22Rv1 (cell line): ENCODE measurements around the gene SEMA6B.

Experiments
- H3K27ac ChIP-seq: fragments of 450-650 bp; 2 replicates; pipeline ENCODE4 v1.5.1; 2017
- CTCF ChIP-seq: fragments of 450-650 bp; IDR thresholded peaks from 2 replicates; pipeline ENCODE4 v1.5.1; 2017; ENCODE audit warnings: mild to moderate bottlenecking
- ZFX ChIP-seq: fragments of 450-650 bp; IDR thresholded peaks from 2 replicates; pipeline ENCODE4 v1.6.1; 2017; ENCODE audit warnings: antibody characterized with exemption, borderline replicate concordance

SEMA6B gene

GRCh38 chr19:4586691-4587090, 27.2 kb upstream of the SEMA6B start:
- no peak overlapping the region for H3K27ac ChIP-seq
- TF ChIP-seq ZFX (no peak), CTCF (no peak)

- H3K27ac ChIP-seq = no peak overlapping the region
- TF ChIP-seq ZFX (no peak), CTCF (no peak)
Observed at GRCh38 chr19:4586245-4586644, 26.8 kb upstream of the SEMA6B start.

- no peak for TF ChIP-seq CTCF
- TF ChIP-seq ZFX = no peak
- no peak overlapping the region for H3K27ac ChIP-seq
Observed at GRCh38 chr19:4585556-4585955, 26.1 kb upstream of the SEMA6B start.

- no peak overlapping the region for H3K27ac ChIP-seq
- no peak for TF ChIP-seq CTCF
- TF ChIP-seq ZFX = no peak
Observed at GRCh38 chr19:4584670-4585460, 25.4 kb upstream of the SEMA6B start.

- no peak overlapping the region for H3K27ac ChIP-seq
- TF ChIP-seq CTCF (no peak), ZFX (no peak)
Observed at GRCh38 chr19:4583961-4584669, 24.6 kb upstream of the SEMA6B start.

GRCh38 chr19:4582980-4583842, 23.7 kb upstream of the SEMA6B start:
- TF ChIP-seq ZFX (no peak), CTCF (no peak)
- no peak overlapping the region for H3K27ac ChIP-seq
